Skeletal muscle satellite cell (primary cell): ENCODE measurements around the gene TMEM176A.
"Not testable (repeated sequence)": the region's sequence is repeated elsewhere in the genome, so short reads cannot be mapped to it uniquely, and the experiment has no call there.

Source experiments
- H3K27me3 ChIP-seq: 2 replicates; pipeline ENCODE4 v1.7.0; 2013; ENCODE audit warnings: low read length; ENCODE audit not compliant: control insufficient read depth, insufficient read depth
- H3K36me3 ChIP-seq: 2 replicates; pipeline ENCODE4 v1.7.0; 2013; ENCODE audit warnings: mild to moderate bottlenecking, control low read depth, low read length; ENCODE audit not compliant: insufficient read depth
- H3K4me1 ChIP-seq: 2 replicates; pipeline ENCODE4 v1.7.0; 2013; ENCODE audit warnings: low read length; ENCODE audit not compliant: control insufficient read depth, insufficient read depth
- H3K4me2 ChIP-seq: 2 replicates; pipeline ENCODE4 v1.7.0; 2013; ENCODE audit warnings: mild to moderate bottlenecking, low read length
- H3K4me3 ChIP-seq: 2 replicates; pipeline ENCODE4 v1.7.0; 2013; ENCODE audit warnings: low read length
- H3K9ac ChIP-seq: 2 replicates; pipeline ENCODE4 v1.7.0; 2013; ENCODE audit warnings: mild to moderate bottlenecking, low read depth, low read length, moderate library complexity
- H3K9me3 ChIP-seq: replicated peaks from 2 replicates; pipeline ENCODE4 v1.7.0; 2013; ENCODE audit warnings: mild to moderate bottlenecking, control low read depth, low read length

The TMEM176A gene

DNA sequence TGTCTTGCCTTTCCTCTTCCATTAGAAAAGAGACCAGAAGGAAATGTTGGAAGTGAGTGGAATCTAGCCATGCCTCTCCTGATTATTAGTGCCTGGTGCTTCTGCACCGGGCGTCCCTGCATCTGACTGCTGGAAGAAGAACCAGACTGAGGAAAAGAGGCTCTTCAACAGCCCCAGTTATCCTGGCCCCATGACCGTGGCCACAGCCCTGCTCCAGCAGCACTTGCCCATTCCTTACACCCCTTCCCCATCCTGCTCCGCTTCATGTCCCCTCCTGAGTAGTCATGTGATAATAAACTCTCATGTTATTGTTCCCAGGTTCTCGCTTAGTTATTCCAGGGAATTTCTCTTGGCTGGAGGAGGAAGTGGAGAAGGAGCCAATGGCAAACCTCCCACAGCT, 4.2 kb downstream of the TMEM176A start:
- Histone ChIP-seq H3K4me3 (no peak overlapping the region), H3K4me1 (no peaks in the 10 kb centered on the region), H3K27me3 (peaks cover 18% of the 10 kb centered on the region), H3K9me3 (no peaks in the 10 kb centered on the region), H3K36me3 (no peaks in the 10 kb centered on the region), H3K4me2 (no peak overlapping the region), H3K9ac (no peak overlapping the region)

DNA sequence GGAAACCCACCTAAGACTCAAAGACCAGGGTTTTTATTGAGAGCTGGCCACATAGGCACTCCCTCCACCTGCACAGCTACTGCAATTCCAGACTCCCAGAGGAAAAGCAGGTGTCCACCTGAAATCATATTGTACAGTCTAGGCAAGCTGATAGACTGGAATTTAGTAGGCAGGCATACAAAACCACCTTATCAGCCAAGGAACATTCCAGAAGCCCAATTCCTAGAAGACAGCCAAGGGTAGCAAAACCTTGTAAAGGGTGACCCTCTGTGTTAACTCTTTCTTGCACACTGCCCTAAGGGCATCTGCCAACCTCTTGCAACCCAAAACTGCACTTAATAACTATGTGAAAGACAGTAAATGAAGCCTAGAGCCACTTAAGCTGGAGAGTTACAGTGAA, 5.3 kb downstream of the TMEM176A start:
- Histone ChIP-seq H3K36me3 (no peaks in the 10 kb centered on the region), H3K27me3 (peaks cover 11% of the 10 kb centered on the region), H3K9me3 (no peaks in the 10 kb centered on the region), H3K4me3 (no peak overlapping the region), H3K9ac (no peak overlapping the region), H3K4me2 (no peak overlapping the region), H3K4me1 (no peaks in the 10 kb centered on the region)

DNA sequence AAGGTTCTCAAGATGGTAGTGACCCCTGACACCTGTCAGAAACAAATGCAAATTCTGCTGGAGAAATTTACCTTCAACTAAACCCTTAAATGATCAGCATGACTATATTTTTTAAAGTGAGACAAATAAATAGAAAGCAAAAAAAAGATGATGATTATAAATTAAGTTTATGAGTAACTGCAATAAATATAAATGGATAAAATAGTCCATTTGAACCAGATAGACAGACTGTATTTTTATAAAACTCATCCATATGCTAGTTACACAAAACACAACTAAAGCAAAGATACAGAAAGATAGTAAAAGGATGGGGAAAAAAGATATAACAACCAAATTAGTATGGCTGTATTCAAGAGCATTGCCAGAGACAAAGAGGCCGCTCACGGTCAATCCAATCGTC, 5.9 kb downstream of the TMEM176A start:
- Histone ChIP-seq H3K9me3 (no peaks in the 10 kb centered on the region), H3K4me2 (no peak overlapping the region), H3K4me3 (no peak overlapping the region), H3K27me3 (peaks cover 6% of the 10 kb centered on the region), H3K4me1 (no peaks in the 10 kb centered on the region), H3K9ac (no peak overlapping the region), H3K36me3 (no peaks in the 10 kb centered on the region)

DNA sequence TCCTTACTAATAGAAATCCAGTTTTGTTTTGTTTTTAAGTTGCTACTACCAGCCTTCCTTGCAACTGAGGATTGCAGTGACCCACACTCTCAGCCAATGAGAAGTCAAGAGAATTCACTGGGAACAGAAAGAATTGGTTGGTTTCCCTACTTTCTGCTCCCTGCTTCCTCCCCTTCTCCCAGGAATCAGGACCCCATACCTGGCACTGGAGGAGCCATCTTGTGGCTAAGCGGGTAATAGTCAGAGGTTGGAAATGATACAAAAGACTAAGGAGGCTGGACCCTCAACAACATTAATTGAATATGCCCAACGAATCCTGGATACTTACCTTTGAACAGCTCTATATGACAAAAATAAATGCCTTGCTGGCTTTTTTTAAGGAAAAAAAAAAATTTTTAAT, 6.3 kb downstream of the TMEM176A start:
- Histone ChIP-seq H3K9me3 (no peaks in the 10 kb centered on the region), H3K9ac (no peak overlapping the region), H3K4me1 (no peaks in the 10 kb centered on the region), H3K27me3 (peaks cover 6% of the 10 kb centered on the region), H3K4me2 (no peak overlapping the region), H3K4me3 (no peak overlapping the region), H3K36me3 (no peaks in the 10 kb centered on the region)

DNA sequence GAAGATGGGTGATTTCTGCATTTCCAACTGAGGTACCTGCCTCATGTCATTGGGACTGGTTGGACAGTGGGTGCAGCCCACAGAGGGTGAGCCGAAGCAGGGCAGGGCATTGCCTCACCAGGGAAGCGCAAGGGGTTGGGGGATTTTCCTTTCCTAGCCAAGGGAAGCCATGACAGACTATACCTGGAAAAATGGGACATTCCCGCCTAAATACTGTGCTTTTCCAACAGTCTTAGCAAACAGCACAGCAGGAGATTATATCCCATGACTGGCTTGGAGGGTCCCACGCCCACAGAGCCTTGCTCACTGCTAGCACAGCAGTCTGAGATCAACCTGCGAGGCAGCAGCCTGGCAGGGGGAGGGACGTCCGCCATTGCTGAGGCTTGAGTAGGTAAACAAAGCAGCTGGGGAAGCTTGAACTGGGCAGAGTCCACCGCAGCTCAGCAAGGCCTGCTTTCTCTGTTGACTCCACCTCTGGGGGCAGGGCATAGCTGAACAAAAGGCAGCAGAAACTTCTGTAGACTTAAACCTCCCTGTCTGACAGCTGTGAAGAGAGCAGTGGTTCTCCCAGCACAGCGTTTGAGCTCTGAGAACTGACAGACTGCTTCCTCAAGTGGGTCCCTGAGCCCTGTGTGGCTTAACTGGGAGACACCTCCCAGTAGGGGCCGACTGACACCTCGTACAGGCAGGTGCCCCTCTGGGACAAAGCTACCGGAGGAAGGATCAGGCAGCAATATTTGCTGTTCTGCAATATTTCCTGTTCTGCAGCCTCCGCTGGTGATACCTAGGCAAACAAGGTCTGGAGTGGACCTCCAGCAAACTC, 7.3 kb downstream of the TMEM176A start:
- not testable (repeated sequence) for H3K27me3 ChIP-seq, H3K9me3 ChIP-seq, H3K4me2 ChIP-seq, H3K4me3 ChIP-seq, H3K36me3 ChIP-seq, H3K4me1 ChIP-seq, H3K9ac ChIP-seq

DNA sequence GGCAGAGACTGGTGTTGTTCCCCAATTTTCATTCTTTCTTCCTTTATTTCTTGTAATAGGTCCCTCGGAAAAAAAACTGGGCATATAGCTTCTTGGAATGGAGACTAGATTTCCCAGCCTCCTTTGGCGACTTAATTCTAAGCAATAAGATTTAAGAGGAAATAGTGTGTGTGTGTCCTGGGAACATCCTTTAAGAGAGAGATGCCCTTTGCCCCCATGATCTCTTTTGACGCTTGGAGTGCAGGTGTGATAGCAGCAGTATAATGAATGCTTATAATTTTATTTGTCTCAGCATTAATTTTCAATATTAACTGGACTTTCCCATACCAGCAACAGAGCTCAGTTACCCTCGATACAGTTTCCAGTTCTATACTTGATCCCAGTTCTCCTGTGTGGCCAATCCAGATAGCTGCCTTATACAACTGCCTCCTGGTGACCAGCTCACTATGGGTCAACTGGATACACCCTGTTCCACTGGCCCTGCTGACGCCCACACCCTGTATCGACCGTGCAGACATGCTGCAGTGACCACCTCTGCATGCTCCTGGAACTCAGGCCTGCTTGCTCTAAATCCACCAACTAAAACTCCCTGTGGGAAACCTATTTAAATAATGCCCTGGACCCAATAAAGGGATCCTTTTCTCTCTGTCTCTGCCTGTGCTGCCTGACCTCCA, 13.9 kb downstream of the TMEM176A start:
- Histone ChIP-seq H3K9ac (no peak overlapping the region), H3K4me1 (no peaks in the 10 kb centered on the region), H3K9me3 (no peaks in the 10 kb centered on the region), H3K27me3 (no peaks in the 10 kb centered on the region), H3K36me3 (no peaks in the 10 kb centered on the region), H3K4me2 (no peak overlapping the region), H3K4me3 (no peak overlapping the region)

DNA sequence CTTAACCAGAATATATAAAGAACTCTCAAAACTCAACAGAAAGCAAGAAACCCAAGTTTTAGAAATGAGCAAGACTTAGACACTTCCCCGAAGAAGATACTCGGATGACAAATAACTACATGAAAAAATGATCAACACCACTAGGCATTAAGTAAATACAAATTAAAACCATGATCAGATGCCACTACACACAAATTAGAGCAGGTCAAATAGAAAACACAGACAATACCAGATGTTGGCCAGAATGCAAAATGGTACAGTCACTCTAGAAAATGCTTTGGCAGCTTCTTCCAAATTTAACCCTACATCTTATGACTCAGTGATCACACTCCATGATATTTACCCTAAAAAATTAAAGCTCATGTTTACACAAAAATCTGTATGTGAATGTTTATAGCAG, 18.4 kb downstream of the TMEM176A start:
- Histone ChIP-seq H3K4me3 (no peak overlapping the region), H3K9me3 (no peaks in the 10 kb centered on the region), H3K27me3 (no peaks in the 10 kb centered on the region), H3K4me2 (no peak overlapping the region), H3K36me3 (no peaks in the 10 kb centered on the region), H3K4me1 (no peaks in the 10 kb centered on the region), H3K9ac (no peak overlapping the region)

DNA sequence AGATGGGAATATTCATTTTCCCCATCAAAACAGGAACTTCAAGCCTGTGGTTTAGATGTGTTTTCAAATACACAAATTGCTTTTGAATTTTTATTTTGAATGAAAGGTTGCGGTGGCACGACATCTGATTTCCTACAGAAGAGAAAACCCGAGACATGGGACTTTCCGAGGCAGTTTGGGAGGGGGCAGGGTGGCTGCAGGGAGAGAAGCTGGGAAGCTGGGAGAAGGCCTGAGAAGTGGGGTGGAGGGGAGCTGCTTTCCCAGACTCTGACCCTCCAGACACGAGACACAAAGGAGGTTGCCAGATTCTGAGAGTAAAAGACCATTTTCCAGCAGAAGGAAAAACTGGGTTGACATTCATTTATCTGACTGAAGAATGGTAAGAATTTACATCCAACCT, 19.6 kb downstream of the TMEM176A start:
- no peaks in the 10 kb centered on the region for H3K4me1 ChIP-seq
- H3K9me3 ChIP-seq, result no peaks in the 10 kb centered on the region
- H3K27me3 ChIP-seq, result no peaks in the 10 kb centered on the region
- no peak overlapping the region for H3K9ac ChIP-seq
- H3K4me2 ChIP-seq, result no peak overlapping the region
- H3K4me3 ChIP-seq, result no peak overlapping the region
- H3K36me3 ChIP-seq, result no peaks in the 10 kb centered on the region

DNA sequence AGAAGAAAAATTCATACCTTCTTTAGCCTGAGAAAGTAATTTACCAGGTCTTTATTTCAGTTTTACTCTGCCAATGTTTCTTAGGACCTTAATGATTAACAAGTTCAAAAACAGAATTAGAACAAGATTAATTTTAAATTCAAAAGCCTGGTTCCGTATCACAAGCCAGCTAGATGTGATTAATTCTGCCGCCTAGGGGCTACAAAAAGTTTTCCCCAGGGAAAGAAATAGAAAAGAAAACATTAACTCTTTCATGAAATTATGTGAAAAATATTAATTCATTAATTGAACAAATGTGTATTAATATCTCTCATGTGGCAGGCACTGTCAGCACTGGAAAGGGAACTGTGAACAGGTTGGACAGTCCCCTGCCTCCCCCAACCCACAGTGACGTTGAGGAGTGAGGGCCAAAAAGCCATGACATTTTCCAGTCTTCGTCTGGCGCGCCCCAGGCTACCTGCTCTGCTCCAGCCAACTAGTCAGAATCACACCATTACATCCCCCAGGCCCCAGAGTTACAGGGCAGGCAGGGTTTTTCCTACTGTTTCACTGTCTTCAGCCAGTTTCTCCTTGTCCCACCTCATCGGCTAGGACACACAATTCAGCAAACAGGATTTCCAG, 20.1 kb downstream of the TMEM176A start:
- Histone ChIP-seq H3K4me3 (no peak overlapping the region), H3K36me3 (no peaks in the 10 kb centered on the region), H3K9ac (no peak overlapping the region), H3K9me3 (no peaks in the 10 kb centered on the region), H3K4me2 (no peak overlapping the region), H3K27me3 (no peaks in the 10 kb centered on the region), H3K4me1 (no peaks in the 10 kb centered on the region)

DNA sequence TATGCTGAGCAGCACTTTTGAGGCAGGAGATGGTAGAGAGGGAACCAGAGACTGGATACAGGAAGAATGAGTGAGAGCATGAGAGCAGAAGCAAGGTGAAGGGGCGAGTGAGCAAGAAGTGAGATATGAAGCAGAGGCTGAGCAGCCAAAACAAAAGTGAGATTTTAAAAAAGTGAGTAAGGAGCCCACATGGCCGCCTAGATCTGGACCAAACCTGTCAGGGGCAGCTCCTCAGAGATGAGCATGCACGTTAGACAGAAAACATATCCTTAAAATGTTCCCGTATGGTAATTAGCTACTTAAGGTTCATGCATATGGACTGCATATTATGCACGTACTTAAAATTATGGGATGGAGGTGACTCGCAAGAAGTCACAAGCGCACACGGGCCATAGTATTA, 22.5 kb downstream of the TMEM176A start:
- Histone ChIP-seq H3K4me3 (no peak overlapping the region), H3K9me3 (no peaks in the 10 kb centered on the region), H3K36me3 (no peaks in the 10 kb centered on the region), H3K27me3 (no peaks in the 10 kb centered on the region), H3K4me1 (no peaks in the 10 kb centered on the region), H3K9ac (no peak overlapping the region), H3K4me2 (no peak overlapping the region)

DNA sequence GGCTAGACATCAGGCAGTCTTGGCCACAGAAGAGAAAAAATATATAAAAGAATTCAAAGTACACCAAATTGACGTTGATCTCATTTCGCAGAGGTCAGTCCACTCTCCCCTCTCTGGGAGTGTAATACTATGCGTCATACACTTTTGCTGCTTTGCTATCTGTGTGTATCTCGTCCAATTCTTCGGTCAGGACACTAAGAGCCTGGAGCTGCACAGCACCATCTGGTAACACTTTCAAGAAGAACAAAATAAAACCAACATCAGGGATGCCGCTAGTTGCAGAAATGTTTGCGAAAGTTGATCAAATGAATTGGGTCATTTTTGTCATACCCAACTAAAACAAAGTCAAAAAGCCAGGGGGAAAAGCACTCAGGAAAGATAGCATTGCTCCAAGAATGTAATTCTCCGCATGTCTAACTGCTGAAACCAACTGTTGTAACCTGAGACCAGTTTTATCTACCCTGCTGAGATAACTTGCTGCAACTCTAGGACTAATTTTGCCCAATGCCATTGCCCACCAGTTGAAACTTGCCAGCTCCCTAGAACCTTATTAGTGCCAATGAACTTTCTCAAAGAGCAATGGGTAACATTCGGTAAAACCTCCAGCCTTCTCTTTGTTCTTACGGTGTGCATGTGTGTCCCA, 23.0 kb downstream of the TMEM176A start:
- Histone ChIP-seq H3K9ac (no peak overlapping the region), H3K4me3 (no peak overlapping the region), H3K36me3 (no peaks in the 10 kb centered on the region), H3K27me3 (no peaks in the 10 kb centered on the region), H3K4me1 (no peaks in the 10 kb centered on the region), H3K9me3 (no peaks in the 10 kb centered on the region), H3K4me2 (no peak overlapping the region)
